Measurements from ENCODE around the gene HEMK1. TPM values are rescaled to one million over a fixed set of nuclear protein-coding genes. Genes with fewer than 3 reads are reported as not detected.

HEMK1 gene
- total RNA-seq, 4 donors from 2014 or later = 7.3 to 11.6 (median 7.9) TPM

GRCh38 chr3:50605901-50606326, 36.6 kb downstream of the HEMK1 start:
- no peaks in the 10 kb centered on the region for H3K9me3 ChIP-seq
- H3K4me1 ChIP-seq = peaks cover 35 to 84% (median 59%) of the 10 kb centered on the region in 4 donors
- no peaks in the 10 kb centered on the region for H3K27me3 ChIP-seq
- H3K4me3 ChIP-seq = no peak overlapping the region
- peak overlapping the region; percentile 18 to 97 (median 24) for H3K27ac ChIP-seq
- in situ Hi-C loops (cut with MboI; ENCODE audit: low pct_ligation_motif_present in 1 of 4, low pct_unique_long_range_greater_than_20kb in 1 of 4, low sequenced_read_pairs in 3 of 4) (loop anchor here in 2 of 4 donors (25.0 kb wide), 1 partner anchor 781 kb away; the partner anchor contains the start of genes MANF (in 2 of the 2) and RBM15B (in 2 of the 2)), intact Hi-C loops (cut with DNase I; ENCODE audit: low total_unique reads) (no loop called here)
- 53 to 54% methylated on average over 4 to 5 of the region's 5 CpGs for WGBS, 2 donors (ENCODE audit: low coverage in 1 of 2)
- no peak for DNase-seq
- H3K36me3 ChIP-seq = peaks cover 0 to 7% (median 0%) of the 10 kb centered on the region in 4 donors
- no peak for TF ChIP-seq POLR2A (IDR thresholded peaks at IDR 0.05)
- no peak for TF ChIP-seq POLR2AphosphoS5 (IDR thresholded peaks at IDR 0.05)
- no peak for TF ChIP-seq CTCF (IDR thresholded peaks at IDR 0.05)
- no peak for TF ChIP-seq EP300 (IDR thresholded peaks at IDR 0.05; ENCODE audit: low read depth)

GRCh38 chr3:50606596-50606995, 37.3 kb downstream of the HEMK1 start:
- intact Hi-C loops (cut with DNase I; ENCODE audit: low total_unique reads) = no loop called here
- DNase-seq = no peak
- Histone ChIP-seq H3K36me3 (peaks cover 0 to 7% (median 0%) of the 10 kb centered on the region in 4 donors), H3K27me3 (no peaks in the 10 kb centered on the region), H3K4me1 (peaks cover 29 to 82% (median 57%) of the 10 kb centered on the region in 4 donors), H3K4me3 (no peak overlapping the region), H3K27ac (peak overlapping the region in 2 of 4 donors; percentile 27 to 97), H3K9me3 (no peaks in the 10 kb centered on the region)
- in situ Hi-C loops (cut with MboI; ENCODE audit: low pct_ligation_motif_present in 1 of 4, low pct_unique_long_range_greater_than_20kb in 1 of 4, low sequenced_read_pairs in 3 of 4) = loop anchor here in 2 of 4 donors (25.0 kb wide), 1 partner anchor 781 kb away; the partner anchor contains the start of genes MANF (in 2 of the 2) and RBM15B (in 2 of the 2)
- 59 to 71% methylated on average over 1 to 6 of the region's 6 CpGs for WGBS, 2 donors (ENCODE audit: low coverage in 1 of 2)
- TF ChIP-seq POLR2A (IDR thresholded peaks at IDR 0.05) = no peak
- no peak for TF ChIP-seq POLR2AphosphoS5 (IDR thresholded peaks at IDR 0.05)
- no peak for TF ChIP-seq EP300 (IDR thresholded peaks at IDR 0.05; ENCODE audit: low read depth)
- TF ChIP-seq CTCF (IDR thresholded peaks at IDR 0.05) = no peak

GRCh38 chr3:50607271-50608091, 38.2 kb downstream of the HEMK1 start:
- H3K27ac ChIP-seq = peak overlapping the region in 3 of 4 donors; percentile 4 to 97 (median 27)
- no peaks in the 10 kb centered on the region for H3K27me3 ChIP-seq
- peaks cover 0 to 7% (median 0%) of the 10 kb centered on the region in 4 donors for H3K36me3 ChIP-seq
- intact Hi-C loops (cut with DNase I; ENCODE audit: low total_unique reads) = no loop called here
- H3K4me1 ChIP-seq = peaks cover 20 to 76% (median 52%) of the 10 kb centered on the region in 4 donors
- DNase-seq = no peak
- H3K4me3 ChIP-seq = no peak overlapping the region
- TF ChIP-seq POLR2AphosphoS5 (IDR thresholded peaks at IDR 0.05) (no peak), EP300 (IDR thresholded peaks at IDR 0.05; ENCODE audit: low read depth) (no peak), POLR2A (IDR thresholded peaks at IDR 0.05) (no peak), CTCF (IDR thresholded peaks at IDR 0.05) (no peak)
- in situ Hi-C loops (cut with MboI; ENCODE audit: low pct_ligation_motif_present in 1 of 4, low pct_unique_long_range_greater_than_20kb in 1 of 4, low sequenced_read_pairs in 3 of 4) = loop anchor here in 2 of 4 donors (25.0 kb wide), 1 partner anchor 780 kb away; the partner anchor contains the start of genes MANF (in 2 of the 2) and RBM15B (in 2 of the 2)
- no peaks in the 10 kb centered on the region for H3K9me3 ChIP-seq
- WGBS, 2 donors (ENCODE audit: low coverage in 1 of 2) = 78 to 88% methylated on average over 10 to 29 of the region's 29 CpGs

GRCh38 chr3:50608278-50608677, 39.0 kb downstream of the HEMK1 start:
- Histone ChIP-seq H3K4me1 (peaks cover 13 to 76% (median 49%) of the 10 kb centered on the region in 4 donors), H3K9me3 (no peaks in the 10 kb centered on the region), H3K36me3 (peaks cover 0 to 7% (median 0%) of the 10 kb centered on the region in 4 donors), H3K4me3 (no peak overlapping the region), H3K27ac (no peak overlapping the region), H3K27me3 (no peaks in the 10 kb centered on the region)
- TF ChIP-seq CTCF (IDR thresholded peaks at IDR 0.05) = no peak
- TF ChIP-seq POLR2AphosphoS5 (IDR thresholded peaks at IDR 0.05) = no peak
- no peak for TF ChIP-seq EP300 (IDR thresholded peaks at IDR 0.05; ENCODE audit: low read depth)
- TF ChIP-seq POLR2A (IDR thresholded peaks at IDR 0.05) = no peak
- in situ Hi-C loops (cut with MboI; ENCODE audit: low pct_ligation_motif_present in 1 of 4, low pct_unique_long_range_greater_than_20kb in 1 of 4, low sequenced_read_pairs in 3 of 4) (loop anchor here in 2 of 4 donors (25.0 kb wide), 1 partner anchor 779 kb away; the partner anchor contains the start of genes MANF (in 2 of the 2) and RBM15B (in 2 of the 2)), intact Hi-C loops (cut with DNase I; ENCODE audit: low total_unique reads) (no loop called here)
- DNase-seq = no peak
- WGBS, 2 donors (ENCODE audit: low coverage in 1 of 2) = 81% methylated on average over 7 of the region's 7 CpGs; no CpG with 5 or more reads in 1 of the 2 donors

Data from transverse colon (tissue), 4 donors.